Effector memory CD4-positive, alpha-beta T cell (primary cell): ENCODE data around the gene PRSS23.
"Not testable (repeated sequence)": the region's sequence is repeated elsewhere in the genome, so short reads cannot be mapped to it uniquely, and the experiment has no call there.

Experiments
- DNase-seq, 3 donors: peaks; one replicate each; pipeline ENCODE4 v3.0.0-alpha.2; 2020
- H3K27ac ChIP-seq: 2 replicates; pipeline ENCODE4 v1.7.0; 2013; ENCODE audit warnings: mild to moderate bottlenecking, low read length, moderate library complexity; ENCODE audit not compliant: insufficient read depth, poor library complexity, severe bottlenecking
- H3K27me3 ChIP-seq: replicated peaks from 2 replicates; pipeline ENCODE4 v1.7.0; 2013; ENCODE audit warnings: mild to moderate bottlenecking, low read length; ENCODE audit not compliant: insufficient read depth, control insufficient read depth, poor library complexity, severe bottlenecking
- H3K36me3 ChIP-seq: 2 replicates; pipeline ENCODE4 v1.7.0; 2013; ENCODE audit warnings: mild to moderate bottlenecking, low read length, moderate library complexity; ENCODE audit not compliant: control insufficient read depth, insufficient read depth
- H3K4me1 ChIP-seq: 2 replicates; pipeline ENCODE4 v1.7.0; 2013; ENCODE audit warnings: low read length, mild to moderate bottlenecking; ENCODE audit not compliant: control insufficient read depth, insufficient read depth, poor library complexity, severe bottlenecking
- H3K4me3 ChIP-seq: 2 replicates; pipeline ENCODE4 v1.7.0; 2013; ENCODE audit warnings: low read length, low read depth, mild to moderate bottlenecking; ENCODE audit not compliant: insufficient read depth, poor library complexity, severe bottlenecking
- H3K9me3 ChIP-seq: 2 replicates; pipeline ENCODE4 v1.7.0; 2013; ENCODE audit warnings: mild to moderate bottlenecking, low read length, moderate library complexity; ENCODE audit not compliant: control insufficient read depth

PRSS23 gene

GRCh38 chr11:86810288-86810687, 9.9 kb downstream of the PRSS23 start:
- H3K9me3 ChIP-seq = no peaks in the 10 kb centered on the region
- no peaks in the 10 kb centered on the region for H3K4me1 ChIP-seq
- H3K27me3 ChIP-seq = no peaks in the 10 kb centered on the region
- H3K36me3 ChIP-seq = no peaks in the 10 kb centered on the region
- no peak overlapping the region for H3K4me3 ChIP-seq
- DNase-seq = no peak
- H3K27ac ChIP-seq = no peak overlapping the region

- no peak for DNase-seq
- Histone ChIP-seq H3K27ac (no peak overlapping the region), H3K36me3 (no peaks in the 10 kb centered on the region), H3K9me3 (no peaks in the 10 kb centered on the region), H3K4me3 (no peak overlapping the region), H3K4me1 (no peaks in the 10 kb centered on the region), H3K27me3 (no peaks in the 10 kb centered on the region)
These were observed 11.4 kb downstream of the PRSS23 start for GRCh38 chr11:86811637-86812321.

GRCh38 chr11:86812322-86812670, 12.0 kb downstream of the PRSS23 start:
- H3K36me3 ChIP-seq = no peaks in the 10 kb centered on the region
- H3K27ac ChIP-seq = no peak overlapping the region
- DNase-seq = no peak
- H3K4me3 ChIP-seq = no peak overlapping the region
- no peaks in the 10 kb centered on the region for H3K4me1 ChIP-seq
- no peaks in the 10 kb centered on the region for H3K27me3 ChIP-seq
- H3K9me3 ChIP-seq = no peaks in the 10 kb centered on the region

- DNase-seq = no peak
- no peaks in the 10 kb centered on the region for H3K4me1 ChIP-seq
- no peaks in the 10 kb centered on the region for H3K27me3 ChIP-seq
- H3K4me3 ChIP-seq = no peak overlapping the region
- H3K36me3 ChIP-seq = no peaks in the 10 kb centered on the region
- no peak overlapping the region for H3K27ac ChIP-seq
- no peaks in the 10 kb centered on the region for H3K9me3 ChIP-seq
These were observed 12.6 kb downstream of the PRSS23 start for GRCh38 chr11:86812981-86813380.

GRCh38 chr11:86814775-86815174, 14.4 kb downstream of the PRSS23 start:
- no peaks in the 10 kb centered on the region for H3K4me1 ChIP-seq
- DNase-seq = no peak
- no peaks in the 10 kb centered on the region for H3K9me3 ChIP-seq
- H3K27me3 ChIP-seq = no peaks in the 10 kb centered on the region
- no peak overlapping the region for H3K27ac ChIP-seq
- no peaks in the 10 kb centered on the region for H3K36me3 ChIP-seq
- no peak overlapping the region for H3K4me3 ChIP-seq

GRCh38 chr11:86815726-86816125, 15.4 kb downstream of the PRSS23 start:
- no peaks in the 10 kb centered on the region for H3K9me3 ChIP-seq
- DNase-seq = no peak
- no peak overlapping the region for H3K4me3 ChIP-seq
- H3K4me1 ChIP-seq = no peaks in the 10 kb centered on the region
- H3K27me3 ChIP-seq = no peaks in the 10 kb centered on the region
- no peak overlapping the region for H3K27ac ChIP-seq
- no peaks in the 10 kb centered on the region for H3K36me3 ChIP-seq

GRCh38 chr11:86816251-86816726, 15.9 kb downstream of the PRSS23 start:
- no peak for DNase-seq

GRCh38 chr11:86818462-86819192, 18.3 kb downstream of the PRSS23 start:
- H3K4me3 ChIP-seq = no peak overlapping the region
- H3K4me1 ChIP-seq = no peaks in the 10 kb centered on the region
- H3K9me3 ChIP-seq = no peaks in the 10 kb centered on the region
- DNase-seq = no peak
- no peak overlapping the region for H3K27ac ChIP-seq
- H3K36me3 ChIP-seq = no peaks in the 10 kb centered on the region
- H3K27me3 ChIP-seq = no peaks in the 10 kb centered on the region

More at GRCh38 chr11:86816251-86816726, 15.9 kb downstream of the PRSS23 start:
- Histone ChIP-seq H3K27me3 (no peaks in the 10 kb centered on the region), H3K36me3 (no peaks in the 10 kb centered on the region), H3K4me1 (no peaks in the 10 kb centered on the region), H3K4me3 (no peak overlapping the region), H3K9me3 (no peaks in the 10 kb centered on the region), H3K27ac (no peak overlapping the region)

- not testable (repeated sequence) for H3K27me3 ChIP-seq, DNase-seq, H3K4me3 ChIP-seq, H3K27ac ChIP-seq, H3K9me3 ChIP-seq, H3K4me1 ChIP-seq, H3K36me3 ChIP-seq
These were observed 23.8 kb downstream of the PRSS23 start for GRCh38 chr11:86824139-86824538.

GRCh38 chr11:86834376-86834775, 34.0 kb downstream of the PRSS23 start:
- H3K4me1 ChIP-seq, H3K4me3 ChIP-seq, DNase-seq, H3K27ac ChIP-seq, H3K36me3 ChIP-seq, H3K9me3 ChIP-seq, H3K27me3 ChIP-seq: not testable (repeated sequence)
